K562 (cell line): Measurements from ENCODE around the gene NRXN3. TPM values are rescaled to one million over a fixed set of nuclear protein-coding genes. Genes with fewer than 3 reads are reported as not detected.

Experiments used
- ATAC-seq: fragments of 200-7000 bp; cut with Tn5 transposase; 3 replicates; pipeline ENCODE4 v1.9.1; 2020; ENCODE audit warnings: moderate library complexity
- BruUV-seq: library from RNA; stranded (reverse); fragments of 400-500 nt; replicated peaks from 2 replicates; lab custom pipeline; 2021; lab: Mats Ljungman, UMichigan
- CTCF ChIA-PET: fragments of 300-600 bp; formaldehyde crosslinking; extraction: SDS; loops from one replicate; lab custom pipeline; 2021; ENCODE audit warnings: low intra/inter-chr PET ratio; lab: Yijun Ruan, JAX
- POLR2A ChIA-PET: fragments of 300-600, 350-650 bp; sonication (Branson Sonifier 250); formaldehyde crosslinking; extraction: SDS; loops from one replicate; lab custom pipeline; 2021; ENCODE audit warnings: antibody characterized with exemption, inconsistent platforms; lab: Yijun Ruan, JAX
- DNase-seq, 4 experiments: peaks; one replicate each; pipeline versions ENCODE4 v3.0.0 to v3.0.0-alpha.2; 2011 to 2018; ENCODE audit warnings: low spot score in 3 of 4, mixed read lengths in 3 of 4; ENCODE audit errors: extremely low read depth in 1 of 4
- FAIRE-seq: peaks from 2 replicates; lab custom pipeline; 2011; peaks lifted over from hg19 to GRCh38; lab: Jason Lieb, UNC
- H2AFZ ChIP-seq: 2 replicates; pipeline ENCODE4 v1.6.0; 2011; ENCODE audit warnings: low read depth, low read length, control low read depth, inconsistent platforms
- H3K27ac ChIP-seq: fragments of 200-600 bp; 3 replicates; pipeline ENCODE4 v1.8.0; 2011; ENCODE audit warnings: low read depth, mild to moderate bottlenecking, control low read depth, inconsistent platforms, low read length, moderate library complexity, mixed read lengths; ENCODE audit errors: extremely low read depth
- H3K27me3 ChIP-seq, 2 experiments: fragments of 300-600 bp in 1 of 2; 2 replicates in 1 of 2; 3 replicates in 1 of 2; pipeline versions ENCODE4 v1.6.0 to v1.8.0; 2011; ENCODE audit warnings: inconsistent platforms in 2 of 2, low read length in 2 of 2, mild to moderate bottlenecking in 1 of 2, mixed read lengths in 1 of 2, moderate library complexity in 1 of 2; ENCODE audit not compliant: control insufficient read depth in 2 of 2, insufficient read depth in 2 of 2
- H3K36me3 ChIP-seq: fragments of 300-600 bp; 3 replicates; pipeline ENCODE4 v1.8.0; 2011; ENCODE audit warnings: mild to moderate bottlenecking, low read length, inconsistent platforms; ENCODE audit not compliant: control insufficient read depth, insufficient read depth
- H3K4me1 ChIP-seq, 2 experiments: fragments of 200-600 bp in 1 of 2; replicated peaks in 1 of 2; 2 replicates in 1 of 2; 3 replicates in 1 of 2; pipeline versions ENCODE4 v1.5.1 to v1.8.0; 2011; ENCODE audit warnings: inconsistent platforms in 2 of 2, low read length in 2 of 2, mild to moderate bottlenecking in 1 of 2, mixed read lengths in 1 of 2, moderate library complexity in 1 of 2; ENCODE audit not compliant: control insufficient read depth in 2 of 2, insufficient read depth in 2 of 2
- H3K4me2 ChIP-seq: 2 replicates; pipeline ENCODE4 v1.6.1; 2011; ENCODE audit warnings: low read length, control low read depth, inconsistent platforms, mixed read lengths; ENCODE audit not compliant: insufficient read depth
- H3K4me3 ChIP-seq: fragments of 200-600 bp; sonication (generic), shearing (Covaris generic); 2 replicates; pipeline ENCODE4 v1.5.1; 2016; ENCODE audit warnings: control low read depth, inconsistent platforms
- H3K79me2 ChIP-seq: fragments of 200-600 bp; 3 replicates; pipeline ENCODE4 v1.8.0; 2011; ENCODE audit warnings: low read length, inconsistent platforms; ENCODE audit not compliant: control insufficient read depth, insufficient read depth
- H3K9ac ChIP-seq, 2 experiments: 2 replicates each; pipeline versions ENCODE4 v1.6.0 to v1.6.1; 2011; ENCODE audit warnings: low read depth in 2 of 2, low read length in 2 of 2, control low read depth in 1 of 2, inconsistent platforms in 1 of 2, mild to moderate bottlenecking in 1 of 2, mixed read lengths in 1 of 2; ENCODE audit not compliant: insufficient read depth in 1 of 2
- H3K9me1 ChIP-seq: one replicate; pipeline ENCODE4 v1.6.0; 2011; ENCODE audit warnings: inconsistent platforms, mild to moderate bottlenecking, low read length, moderate library complexity; ENCODE audit not compliant: control insufficient read depth, insufficient read depth
- H3K9me3 ChIP-seq: replicated peaks from 2 replicates; pipeline ENCODE4 v1.5.1; 2011; ENCODE audit warnings: low read depth, low read length, inconsistent platforms; ENCODE audit not compliant: control insufficient read depth, insufficient read depth
- H4K20me1 ChIP-seq: replicated peaks from 2 replicates; pipeline ENCODE4 v1.6.1; 2011; ENCODE audit warnings: low read length, inconsistent platforms, mixed read lengths; ENCODE audit not compliant: control insufficient read depth, insufficient read depth
- GABPB1 ChIP-seq: sonication (generic); formaldehyde crosslinking; IDR thresholded peaks from 2 replicates; pipeline ENCODE4 v1.8.0; 2022; ENCODE audit warnings: mild to moderate bottlenecking, missing genetic modification reagents
- HMG20A ChIP-seq: fragments of 450-650 bp; formaldehyde crosslinking; conservative IDR thresholded peaks from 2 replicates; pipeline ENCODE4 v1.4.0; 2020; ENCODE audit warnings: mild to moderate bottlenecking, mixed read lengths
- HNRNPH1 ChIP-seq: fragments of 200-400 bp; formaldehyde crosslinking; optimal IDR thresholded peaks from 2 replicates; pipeline ENCODE3; 2017; ENCODE audit warnings: low read depth, mild to moderate bottlenecking, low read length, moderate library complexity
- IRF2 ChIP-seq: sonication (generic); formaldehyde crosslinking; IDR thresholded peaks from 2 replicates; pipeline ENCODE4 v1.8.1; 2022; ENCODE audit warnings: mild to moderate bottlenecking, missing genetic modification reagents
- NEUROD1 ChIP-seq: fragments of 150-350 bp; IDR thresholded peaks from 2 replicates; pipeline ENCODE4 v1.6.1; 2014; ENCODE audit warnings: borderline replicate concordance, low read length, low read depth; ENCODE audit not compliant: partially characterized antibody
- NR1H2 ChIP-seq: sonication (generic); formaldehyde crosslinking; IDR thresholded peaks from 2 replicates; pipeline ENCODE4 v1.4.0; 2020; ENCODE audit warnings: mild to moderate bottlenecking, missing genetic modification reagents
- ZNF197 ChIP-seq: fragments of 200-800 bp; sonication (Bioruptor generic); IDR thresholded peaks from 2 replicates; pipeline ENCODE4 v1.6.1; 2016; ENCODE audit warnings: low read depth, missing genetic modification characterization, missing compliant biosample characterization
- WGBS: fragments of 100-300 bp; shearing (Covaris generic); methylation state at CpG from one replicate; pipeline ENCODE4 v1.1.6; 2016; ENCODE audit warnings: low coverage, mixed read lengths; ENCODE audit not compliant: insufficient coverage; ENCODE audit errors: missing lambda C conversion rate; 5-methylcytosine and 5-hydroxymethylcytosine counted together
- in situ Hi-C: fragments of 300-500 bp; cut with MboI; formaldehyde crosslinking; loops from 4 replicates; pipeline ENCODE4 v1.15.0; 2018; ENCODE audit warnings: inconsistent platforms, mixed read lengths
- intact Hi-C: fragments of 100-400 bp; cut with micrococcal nuclease; formaldehyde crosslinking; loops from 2 replicates; pipeline ENCODE4 v1.14.2; 2022
- polyA plus RNA-seq, 8 experiments: library from polyadenylated mRNA; depleted of rRNA in 4 of 8; stranded (reverse) in 5 of 8; unstranded in 3 of 8; fragments of >200 nt; fragmentation: Nextera tagmentation in 2 of 8; fragmentation: Illumina TruSeq in 1 of 8; extraction: Ambion mirVana in 2 of 8; extraction: Trizol in 1 of 8; gene quantifications; 2 replicates each; pipeline versions ENCODE4 v1.2.1 to v1.2.3, GENCODE V29; 2011 to 2014; ENCODE audit warnings: inconsistent platforms in 1 of 8, missing spikeins in 1 of 8
- total RNA-seq, 7 experiments: library from RNA; depleted of rRNA in 6 of 7; stranded (reverse); fragments of >200 nt in 6 of 7; fragmentation: Illumina TruSeq in 2 of 7; extraction: Trizol in 2 of 7; gene quantifications; 2 replicates each; pipeline versions ENCODE4 v1.2.1 to v1.2.3, GENCODE V29; 2011 to 2021; ENCODE audit warnings: low replicate concordance in 1 of 7
- TF ChIP-seq, protein P1 (sequence below), 2 experiments: fragments of 250-450 bp in 1 of 2; fragments of 450-650 bp in 1 of 2; sonication (Bioruptor Pico) in 1 of 2; IDR thresholded peaks; 2 replicates each; pipeline versions ENCODE4 v1.6.1 to v1.8.0; 2016 to 2021; ENCODE audit warnings: mild to moderate bottlenecking in 2 of 2, moderate library complexity in 2 of 2, missing compliant biosample characterization in 1 of 2, missing genetic modification characterization in 1 of 2
- TF ChIP-seq, protein P2 (sequence below): fragments of 200-800 bp; sonication (Bioruptor generic); IDR thresholded peaks from 2 replicates; pipeline ENCODE4 v1.6.1; 2016; ENCODE audit warnings: missing genetic modification characterization, missing compliant biosample characterization
- TF ChIP-seq, protein P3 (sequence below): sonication (generic); IDR thresholded peaks from 2 replicates; pipeline ENCODE4 v1.6.1; 2016

Gene NRXN3
- total and polyA plus RNA-seq, 9 of the 15 experiments (the other 6 are each of a cell fraction or from before 2014, with no cell fraction given), result 0.09 TPM; not detected in 8

DNA sequence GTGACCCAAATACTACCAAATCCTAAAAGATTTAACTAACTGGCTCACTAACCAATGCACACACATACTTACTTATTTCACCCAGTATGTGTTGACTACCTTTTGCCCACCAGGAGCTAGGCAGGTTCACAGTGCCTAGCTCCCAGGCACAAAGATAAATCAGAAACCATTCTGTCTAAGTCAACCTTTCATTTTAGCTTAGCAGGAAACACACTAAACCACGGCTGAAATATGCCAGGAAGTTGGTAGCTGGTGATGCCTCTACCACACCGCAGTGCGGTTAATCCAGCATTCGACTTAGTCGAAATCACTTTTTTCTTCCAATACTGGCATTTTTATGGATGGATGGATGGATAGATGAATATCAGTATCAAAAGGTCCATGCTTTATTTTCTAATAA lies 1443.5 kb downstream of the NRXN3 start:
- H4K20me1 ChIP-seq, result no peaks in the 10 kb centered on the region
- intact Hi-C loops (no loop called here), in situ Hi-C loops (no loop called here)
- H2AFZ ChIP-seq, result no peak overlapping the region
- TF ChIP-seq NEUROD1, result no peak
- no peak for TF ChIP-seq HNRNPH1
- TF ChIP-seq NR1H2 (CRISPR knock-in tag), result no peak
- POLR2A ChIA-PET, result no interaction called here
- CTCF ChIA-PET, result no interaction called here
- H3K4me2 ChIP-seq, result no peak overlapping the region
- no peak overlapping the region for H3K4me3 ChIP-seq
- no TSS peak for BruUV-seq
- DNase-seq (no peak), ATAC-seq (no peak), FAIRE-seq (no peak)
- no peaks in the 10 kb centered on the region for H3K4me1 ChIP-seq
- no peaks in the 10 kb centered on the region for H3K27me3 ChIP-seq
- no peak overlapping the region for H3K9ac ChIP-seq
- no peaks in the 10 kb centered on the region for H3K9me3 ChIP-seq
- no peaks in the 10 kb centered on the region for H3K9me1 ChIP-seq
- H3K79me2 ChIP-seq, result no peaks in the 10 kb centered on the region
- 3% methylated on average over 5 of the region's 5 CpGs for WGBS
- H3K36me3 ChIP-seq, result no peaks in the 10 kb centered on the region
- H3K27ac ChIP-seq, result no peak overlapping the region

DNA sequence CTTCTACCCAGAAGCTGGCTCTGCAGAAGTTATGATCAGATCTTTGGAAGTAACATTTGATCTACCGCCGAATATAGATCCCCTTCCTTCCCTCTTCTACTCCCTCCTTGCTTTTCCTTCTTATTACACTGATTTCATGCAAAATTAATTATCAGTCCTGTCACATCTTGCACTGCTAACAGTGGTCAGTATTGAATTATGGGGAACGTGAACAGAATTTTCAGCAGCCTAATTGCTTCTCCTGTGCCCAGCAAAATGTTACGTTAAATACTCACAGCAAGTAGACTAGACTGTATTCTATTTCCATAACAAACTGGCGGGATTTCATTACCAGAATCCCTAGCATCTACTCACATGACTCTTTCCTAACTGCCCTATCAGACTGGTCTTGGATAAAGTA lies 1444.3 kb downstream of the NRXN3 start:
- Histone ChIP-seq H3K4me2 (no peak overlapping the region), H4K20me1 (no peaks in the 10 kb centered on the region), H2AFZ (no peak overlapping the region), H3K9me1 (no peaks in the 10 kb centered on the region), H3K4me3 (no peak overlapping the region), H3K36me3 (no peaks in the 10 kb centered on the region), H3K79me2 (no peaks in the 10 kb centered on the region), H3K9me3 (no peaks in the 10 kb centered on the region), H3K27ac (no peak overlapping the region), H3K9ac (no peak overlapping the region), H3K4me1 (no peaks in the 10 kb centered on the region), H3K27me3 (no peaks in the 10 kb centered on the region)
- ChIA-PET CTCF (no interaction called here), POLR2A (no interaction called here)
- no TSS peak for BruUV-seq
- in situ Hi-C loops (no loop called here), intact Hi-C loops (no loop called here)
- no peak for ATAC-seq
- no peak for DNase-seq
- WGBS, result 2% methylated on average over 5 of the region's 5 CpGs
- FAIRE-seq, result no peak
- no peak for TF ChIP-seq IRF2 (CRISPR knock-in tag)
- TF ChIP-seq GABPB1 (CRISPR knock-in tag), result no peak
- TF ChIP-seq, protein P1, sequence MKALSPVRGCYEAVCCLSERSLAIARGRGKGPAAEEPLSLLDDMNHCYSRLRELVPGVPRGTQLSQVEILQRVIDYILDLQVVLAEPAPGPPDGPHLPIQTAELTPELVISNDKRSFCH (CRISPR knock-in tag; IDR thresholded peaks at IDR 0.05), result no peak
- TF ChIP-seq, protein P1 (tag; IDR thresholded peaks at IDR 0.05), result no peak
- no peak for TF ChIP-seq ZNF197 (CRISPR knock-in tag)
- TF ChIP-seq HMG20A (CRISPR knock-in tag), result no peak
- TF ChIP-seq, protein P2, sequence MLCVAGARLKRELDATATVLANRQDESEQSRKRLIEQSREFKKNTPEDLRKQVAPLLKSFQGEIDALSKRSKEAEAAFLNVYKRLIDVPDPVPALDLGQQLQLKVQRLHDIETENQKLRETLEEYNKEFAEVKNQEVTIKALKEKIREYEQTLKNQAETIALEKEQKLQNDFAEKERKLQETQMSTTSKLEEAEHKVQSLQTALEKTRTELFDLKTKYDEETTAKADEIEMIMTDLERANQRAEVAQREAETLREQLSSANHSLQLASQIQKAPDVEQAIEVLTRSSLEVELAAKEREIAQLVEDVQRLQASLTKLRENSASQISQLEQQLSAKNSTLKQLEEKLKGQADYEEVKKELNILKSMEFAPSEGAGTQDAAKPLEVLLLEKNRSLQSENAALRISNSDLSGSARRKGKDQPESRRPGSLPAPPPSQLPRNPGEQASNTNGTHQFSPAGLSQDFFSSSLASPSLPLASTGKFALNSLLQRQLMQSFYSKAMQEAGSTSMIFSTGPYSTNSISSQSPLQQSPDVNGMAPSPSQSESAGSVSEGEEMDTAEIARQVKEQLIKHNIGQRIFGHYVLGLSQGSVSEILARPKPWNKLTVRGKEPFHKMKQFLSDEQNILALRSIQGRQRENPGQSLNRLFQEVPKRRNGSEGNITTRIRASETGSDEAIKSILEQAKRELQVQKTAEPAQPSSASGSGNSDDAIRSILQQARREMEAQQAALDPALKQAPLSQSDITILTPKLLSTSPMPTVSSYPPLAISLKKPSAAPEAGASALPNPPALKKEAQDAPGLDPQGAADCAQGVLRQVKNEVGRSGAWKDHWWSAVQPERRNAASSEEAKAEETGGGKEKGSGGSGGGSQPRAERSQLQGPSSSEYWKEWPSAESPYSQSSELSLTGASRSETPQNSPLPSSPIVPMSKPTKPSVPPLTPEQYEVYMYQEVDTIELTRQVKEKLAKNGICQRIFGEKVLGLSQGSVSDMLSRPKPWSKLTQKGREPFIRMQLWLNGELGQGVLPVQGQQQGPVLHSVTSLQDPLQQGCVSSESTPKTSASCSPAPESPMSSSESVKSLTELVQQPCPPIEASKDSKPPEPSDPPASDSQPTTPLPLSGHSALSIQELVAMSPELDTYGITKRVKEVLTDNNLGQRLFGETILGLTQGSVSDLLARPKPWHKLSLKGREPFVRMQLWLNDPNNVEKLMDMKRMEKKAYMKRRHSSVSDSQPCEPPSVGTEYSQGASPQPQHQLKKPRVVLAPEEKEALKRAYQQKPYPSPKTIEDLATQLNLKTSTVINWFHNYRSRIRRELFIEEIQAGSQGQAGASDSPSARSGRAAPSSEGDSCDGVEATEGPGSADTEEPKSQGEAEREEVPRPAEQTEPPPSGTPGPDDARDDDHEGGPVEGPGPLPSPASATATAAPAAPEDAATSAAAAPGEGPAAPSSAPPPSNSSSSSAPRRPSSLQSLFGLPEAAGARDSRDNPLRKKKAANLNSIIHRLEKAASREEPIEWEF (CRISPR knock-in tag), result no peak
- TF ChIP-seq, protein P3, sequence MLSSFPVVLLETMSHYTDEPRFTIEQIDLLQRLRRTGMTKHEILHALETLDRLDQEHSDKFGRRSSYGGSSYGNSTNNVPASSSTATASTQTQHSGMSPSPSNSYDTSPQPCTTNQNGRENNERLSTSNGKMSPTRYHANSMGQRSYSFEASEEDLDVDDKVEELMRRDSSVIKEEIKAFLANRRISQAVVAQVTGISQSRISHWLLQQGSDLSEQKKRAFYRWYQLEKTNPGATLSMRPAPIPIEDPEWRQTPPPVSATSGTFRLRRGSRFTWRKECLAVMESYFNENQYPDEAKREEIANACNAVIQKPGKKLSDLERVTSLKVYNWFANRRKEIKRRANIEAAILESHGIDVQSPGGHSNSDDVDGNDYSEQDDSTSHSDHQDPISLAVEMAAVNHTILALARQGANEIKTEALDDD, result no peak
